HG03064 (cell line): ENCODE results near the gene TBC1D28.
"Not testable (repeated sequence)": the region's sequence is repeated elsewhere in the genome, so short reads cannot be mapped to it uniquely, and the experiment has no call there.

ENCODE experiments used
- ATAC-seq: cut with Tn5 transposase; IDR thresholded peaks from one replicate; pipeline ENCODE4 v1.9.1; 2021; ENCODE audit warnings: low read depth; ENCODE audit not compliant: unreplicated experiment

The TBC1D28 gene

GRCh38 chr17:18644291-18644690 is at the start of gene TBC1D28:
TBC1D28 (minus strand) TSS chr17:18644391; CDS start chr17:18641352, 3,039 bp downstream.
- not testable (repeated sequence) for ATAC-seq

- ATAC-seq = not testable (repeated sequence)
Observed at GRCh38 chr17:18682668-18683067, 38.5 kb upstream of the TBC1D28 start.

GRCh38 chr17:18681767-18682571 is 37.8 kb upstream of the TBC1D28 start, which contains the start of gene FOXO3B:
FOXO3B (minus strand) TSS chr17:18682314; CDS start chr17:18681651, 663 bp downstream.
- ATAC-seq = peak; percentile 95

- not testable (repeated sequence) for ATAC-seq
Observed at GRCh38 chr17:18677381-18677780, 33.2 kb upstream of the TBC1D28 start.

- ATAC-seq = not testable (repeated sequence)
Observed at GRCh38 chr17:18676928-18677327, 32.7 kb upstream of the TBC1D28 start.

- ATAC-seq = not testable (repeated sequence)
Observed at GRCh38 chr17:18672395-18673227, 28.4 kb upstream of the TBC1D28 start.

- not testable (repeated sequence) for ATAC-seq
Observed at GRCh38 chr17:18668625-18669024, 24.4 kb upstream of the TBC1D28 start.

GRCh38 chr17:18667535-18667934 is 23.3 kb upstream of the TBC1D28 start:
- not testable (repeated sequence) for ATAC-seq

- not testable (repeated sequence) for ATAC-seq
Observed at GRCh38 chr17:18666326-18666725, 22.1 kb upstream of the TBC1D28 start.

GRCh38 chr17:18661924-18662624 is 17.9 kb upstream of the TBC1D28 start:
- not testable (repeated sequence) for ATAC-seq

- not testable (repeated sequence) for ATAC-seq
Observed at GRCh38 chr17:18650094-18650493, 5.9 kb upstream of the TBC1D28 start.

GRCh38 chr17:18643124-18643523 is 1.1 kb downstream of the TBC1D28 start:
- ATAC-seq = not testable (repeated sequence)

GRCh38 chr17:18638357-18638756 is 5.8 kb downstream of the TBC1D28 start:
- not testable (repeated sequence) for ATAC-seq

- not testable (repeated sequence) for ATAC-seq
Observed at GRCh38 chr17:18636237-18636636, 8.0 kb downstream of the TBC1D28 start.

GRCh38 chr17:18635773-18636172 is 8.4 kb downstream of the TBC1D28 start:
- ATAC-seq = not testable (repeated sequence)

GRCh38 chr17:18634550-18635263 is 9.5 kb downstream of the TBC1D28 start:
- ATAC-seq = not testable (repeated sequence)

- ATAC-seq = no peak
Observed at GRCh38 chr17:18626152-18626870, 17.9 kb downstream of the TBC1D28 start.

GRCh38 chr17:18625509-18626104 is 18.6 kb downstream of the TBC1D28 start:
- ATAC-seq = not testable (repeated sequence)
